ENCODE measurements around the gene BRWD1. TPM values are rescaled to one million over a fixed set of nuclear protein-coding genes. Genes with fewer than 3 reads are reported as not detected.
"Not testable (repeated sequence)": the region's sequence is repeated elsewhere in the genome, so short reads cannot be mapped to it uniquely, and the experiment has no call there.

BRWD1 gene
- total RNA-seq, 2 experiments from 2014 or later: 19.1 to 24.5 TPM

GRCh38 chr21:39148975-39149374 lies 164.5 kb downstream of the BRWD1 start:
- Mint-ChIP-seq H3K4me3 (no peak overlapping the region), H3K9me3 (ENCODE audit: low read depth) (no peaks in the 10 kb centered on the region), H3K27ac (no peak overlapping the region), H3K4me1 (no peaks in the 10 kb centered on the region), H3K27me3 (peaks cover 7% of the 10 kb centered on the region), H3K36me3 (ENCODE audit: low read depth) (no peaks in the 10 kb centered on the region)
- DNase-seq (no peak), ATAC-seq (no peak)
- POLR2A ChIA-PET: no interaction called here
- CTCF ChIA-PET: no interaction called here
- intact Hi-C loops (cut with DNase I, micrococcal nuclease): no loop called here

- intact Hi-C loops (cut with DNase I, micrococcal nuclease): no loop called here
- Mint-ChIP-seq H3K4me3 (no peak overlapping the region), H3K27me3 (no peaks in the 10 kb centered on the region), H3K4me1 (no peaks in the 10 kb centered on the region), H3K9me3 (ENCODE audit: low read depth) (no peaks in the 10 kb centered on the region), H3K36me3 (ENCODE audit: low read depth) (no peaks in the 10 kb centered on the region), H3K27ac (no peak overlapping the region)
- POLR2A ChIA-PET: no interaction called here
- CTCF ChIA-PET: interaction anchor here (1.1 kb wide), 1 partner anchor 20 kb away, joined by 3 read pairs; no protein-coding TSS in a partner anchor
- ATAC-seq: no peak
- no peak for DNase-seq
Observed at GRCh38 chr21:39144191-39144590, 169.2 kb downstream of the BRWD1 start.

GRCh38 chr21:39142972-39143371 lies 170.5 kb downstream of the BRWD1 start:
- Mint-ChIP-seq H3K4me3 (no peak overlapping the region), H3K9me3 (ENCODE audit: low read depth) (no peaks in the 10 kb centered on the region), H3K27me3 (no peaks in the 10 kb centered on the region), H3K4me1 (no peaks in the 10 kb centered on the region), H3K27ac (no peak overlapping the region), H3K36me3 (ENCODE audit: low read depth) (no peaks in the 10 kb centered on the region)
- intact Hi-C loops (cut with DNase I, micrococcal nuclease): no loop called here
- ATAC-seq (no peak), DNase-seq (no peak)
- ChIA-PET POLR2A (no interaction called here), CTCF (no interaction called here)

GRCh38 chr21:39141502-39141901 lies 171.9 kb downstream of the BRWD1 start:
- H3K9me3 Mint-ChIP-seq (ENCODE audit: low read depth): no peaks in the 10 kb centered on the region
- ChIA-PET POLR2A (no interaction called here), CTCF (interaction anchor here (0.9 to 1.3 kb wide), 2 partner anchors 9 to 35 kb away, joined by 3 to 5 read pairs; no protein-coding TSS in a partner anchor)

GRCh38 chr21:39137248-39138178 lies 175.9 kb downstream of the BRWD1 start:
- Mint-ChIP-seq H3K9me3 (ENCODE audit: low read depth) (no peaks in the 10 kb centered on the region), H3K4me3 (no peak overlapping the region), H3K4me1 (no peaks in the 10 kb centered on the region), H3K27ac (no peak overlapping the region), H3K27me3 (no peaks in the 10 kb centered on the region), H3K36me3 (ENCODE audit: low read depth) (no peaks in the 10 kb centered on the region)
- CTCF ChIA-PET: interaction anchor here (0.6 to 2.3 kb wide), 13 partner anchors 10 to 958 kb away, joined by 3 to 8 read pairs (median 4); no protein-coding TSS in a partner anchor
- ATAC-seq (peak; percentile 42), DNase-seq (peak; percentile 26)
- intact Hi-C loops (cut with DNase I, micrococcal nuclease): loop anchor here (1.0 to 5.0 kb wide), 5 partner anchors 330 to 632 kb away; partner anchors contain the start of gene ETS2 (in 1 of the 2)
- POLR2A ChIA-PET: no interaction called here

More at GRCh38 chr21:39141502-39141901, 171.9 kb downstream of the BRWD1 start:
- H3K27ac Mint-ChIP-seq: no peak overlapping the region
- no peaks in the 10 kb centered on the region for H3K36me3 Mint-ChIP-seq (ENCODE audit: low read depth)
- ATAC-seq: no peak
- no peak overlapping the region for H3K4me3 Mint-ChIP-seq
- H3K4me1 Mint-ChIP-seq: no peaks in the 10 kb centered on the region
- no peaks in the 10 kb centered on the region for H3K27me3 Mint-ChIP-seq
- DNase-seq: no peak
- intact Hi-C loops (cut with DNase I, micrococcal nuclease): no loop called here

- no peaks in the 10 kb centered on the region for H3K27me3 Mint-ChIP-seq
- no peak overlapping the region for H3K4me3 Mint-ChIP-seq
- H3K4me1 Mint-ChIP-seq: no peaks in the 10 kb centered on the region
- ChIA-PET CTCF (interaction anchor here (0.7 to 2.3 kb wide), 3 partner anchors 180 to 958 kb away, joined by 4 to 8 read pairs (median 4); no protein-coding TSS in a partner anchor), POLR2A (no interaction called here)
- intact Hi-C loops (cut with DNase I, micrococcal nuclease): loop anchor here (5.0 kb wide), 3 partner anchors 329 to 629 kb away; partner anchors contain the start of gene ETS2 (in 1 of the 2)
- H3K36me3 Mint-ChIP-seq (ENCODE audit: low read depth): no peaks in the 10 kb centered on the region
- ATAC-seq: no peak
- no peak for DNase-seq
- H3K9me3 Mint-ChIP-seq (ENCODE audit: low read depth): no peaks in the 10 kb centered on the region
- H3K27ac Mint-ChIP-seq: no peak overlapping the region
Observed at GRCh38 chr21:39136711-39137110, 176.7 kb downstream of the BRWD1 start.

- H3K36me3 Mint-ChIP-seq (ENCODE audit: low read depth); POLR2A ChIA-PET; H3K4me1 Mint-ChIP-seq; H3K9me3 Mint-ChIP-seq (ENCODE audit: low read depth); H3K4me3 Mint-ChIP-seq; H3K27me3 Mint-ChIP-seq; H3K27ac Mint-ChIP-seq: not testable (repeated sequence)
- intact Hi-C loops (cut with DNase I, micrococcal nuclease): loop anchor here (5.0 kb wide), 3 partner anchors 329 to 629 kb away; partner anchors contain the start of gene ETS2 (in 1 of the 2)
- ATAC-seq (peak; percentile 69), DNase-seq (peak; percentile 48)
- CTCF ChIA-PET: interaction anchor here (0.7 kb wide), 1 partner anchor 179 kb away, joined by 4 read pairs; no protein-coding TSS in a partner anchor
Observed at GRCh38 chr21:39136138-39136537, 177.3 kb downstream of the BRWD1 start.

- H3K4me3 Mint-ChIP-seq: no peak overlapping the region
Observed at GRCh38 chr21:39134288-39134810, 179.1 kb downstream of the BRWD1 start.

More at GRCh38 chr21:39134288-39134810, 179.1 kb downstream of the BRWD1 start:
- DNase-seq (no peak), ATAC-seq (no peak)
- no peaks in the 10 kb centered on the region for H3K36me3 Mint-ChIP-seq (ENCODE audit: low read depth)
- intact Hi-C loops (cut with DNase I, micrococcal nuclease): no loop called here
- ChIA-PET CTCF (interaction anchor here (1.1 kb wide), 1 partner anchor 309 kb away, joined by 3 read pairs; no protein-coding TSS in a partner anchor), POLR2A (no interaction called here)
- no peak overlapping the region for H3K27ac Mint-ChIP-seq
- no peaks in the 10 kb centered on the region for H3K4me1 Mint-ChIP-seq
- H3K9me3 Mint-ChIP-seq (ENCODE audit: low read depth): no peaks in the 10 kb centered on the region
- H3K27me3 Mint-ChIP-seq: no peaks in the 10 kb centered on the region

Other genes with a start within 250 kb of the BRWD1 start
- 100 to 1,000 TPM; 109 to 123 TPM for gene PSMG1, start 130.2 kb downstream of the BRWD1 start, total RNA-seq
- 100 to 1,000 TPM; 335 to 419 TPM for gene HMGN1, start 35.5 kb upstream of the BRWD1 start, total RNA-seq
- under 1 TPM; 0.25 to 0.32 TPM for gene LCA5L, start 132.1 kb upstream of the BRWD1 start, total RNA-seq
- 1 to 10 TPM; 2.7 to 3.9 TPM for gene SH3BGR, start 138.3 kb upstream of the BRWD1 start, total RNA-seq

Data from activated CD4-positive, alpha-beta T cell treated with anti-CD3 and anti-CD28 coated beads for 36 hours (primary cell).